Peyer's patch (tissue), 4 donors: ENCODE measurements around the gene NDUFS5. TPM values are rescaled to one million over a fixed set of nuclear protein-coding genes. Genes with fewer than 3 reads are reported as not detected.
"Not testable (repeated sequence)": the region's sequence is repeated elsewhere in the genome, so short reads cannot be mapped to it uniquely, and the experiment has no call there.

Experiments used
- DNase-seq, 3 donors: peaks; one replicate each; pipeline ENCODE4 v3.0.0-alpha.2; 2017 to 2019
- H3K27ac ChIP-seq, 4 donors: fragments of 200-600 bp; sonication (generic); one replicate each; pipeline ENCODE4 v1.5.1; 2016 to 2019
- H3K27me3 ChIP-seq, 2 donors: fragments of 200-600 bp; sonication (generic); one replicate each; pipeline ENCODE4 v1.5.1; 2019
- H3K36me3 ChIP-seq, 3 donors: fragments of 200-600 bp; sonication (generic); one replicate each; pipeline ENCODE4 v1.5.1; 2016 to 2019
- H3K4me1 ChIP-seq, 4 donors: fragments of 200-600 bp; sonication (generic); one replicate each; pipeline ENCODE4 v1.5.1; 2016 to 2019
- H3K4me3 ChIP-seq, 4 donors: fragments of 200-600 bp; sonication (generic); 1 replicate in 3 of 4; 2 replicates in 1 of 4; pipeline ENCODE4 v1.5.1; 2016 to 2019; ENCODE audit warnings: mild to moderate bottlenecking in 1 of 4
- H3K9me3 ChIP-seq, 4 donors: fragments of 200-600 bp; sonication (generic); one replicate each; pipeline ENCODE4 v1.5.1; 2016 to 2019; ENCODE audit warnings: mild to moderate bottlenecking in 1 of 4
- CTCF ChIP-seq, 6 experiments: fragments of 450-650 bp in 4 of 6; fragments of 200-600 bp in 2 of 6; sonication (generic) in 1 of 6; IDR thresholded peaks; one replicate each; pipeline ENCODE4 v1.5.1; 2017 to 2019; ENCODE audit warnings: antibody characterized with exemption in 6 of 6, mild to moderate bottlenecking in 3 of 6, moderate library complexity in 1 of 6
- POLR2A ChIP-seq, 2 donors: fragments of 450-650 bp; IDR thresholded peaks; one replicate each; pipeline ENCODE4 v1.5.1; 2017; ENCODE audit warnings: antibody characterized with exemption in 2 of 2, mild to moderate bottlenecking in 2 of 2, moderate library complexity in 2 of 2
- total RNA-seq, 4 donors: library from RNA; depleted of rRNA; stranded (reverse); fragments of >200 nt; gene quantifications; one replicate each; pipeline ENCODE4 v1.1.0, GENCODE V29; 2016

NDUFS5 gene
- total RNA-seq, 4 donors from 2014 or later = 192 to 562 (median 213) TPM

- no peak overlapping the region for H3K27ac ChIP-seq
- H3K4me3 ChIP-seq = no peak overlapping the region
- no peaks in the 10 kb centered on the region for H3K27me3 ChIP-seq
- no peaks in the 10 kb centered on the region for H3K4me1 ChIP-seq
- H3K9me3 ChIP-seq = no peaks in the 10 kb centered on the region
- DNase-seq = no peak
- TF ChIP-seq POLR2A (IDR thresholded peaks at IDR 0.05) (no peak), CTCF (IDR thresholded peaks at IDR 0.05) (no peak)
- H3K36me3 ChIP-seq = peaks cover 0 to 96% (median 0%) of the 10 kb centered on the region in 3 donors
Observed at GRCh38 chr1:39006287-39006686, 19.9 kb upstream of the NDUFS5 start.

- H3K4me3 ChIP-seq = no peak overlapping the region
- no peak overlapping the region for H3K27ac ChIP-seq
- no peak for DNase-seq
- H3K9me3 ChIP-seq = no peaks in the 10 kb centered on the region
- no peaks in the 10 kb centered on the region for H3K4me1 ChIP-seq
- TF ChIP-seq CTCF (IDR thresholded peaks at IDR 0.05) (no peak), POLR2A (IDR thresholded peaks at IDR 0.05) (no peak)
- peaks cover 0 to 94% (median 0%) of the 10 kb centered on the region in 3 donors for H3K36me3 ChIP-seq
- no peaks in the 10 kb centered on the region for H3K27me3 ChIP-seq
Observed at GRCh38 chr1:39006726-39007645, 19.2 kb upstream of the NDUFS5 start.

- not testable (repeated sequence) for DNase-seq, H3K9me3 ChIP-seq, H3K27me3 ChIP-seq, H3K27ac ChIP-seq, H3K4me3 ChIP-seq, H3K4me1 ChIP-seq
- H3K36me3 ChIP-seq = peaks cover 0 to 19% (median 0%) of the 10 kb centered on the region in 3 donors
Observed at GRCh38 chr1:39014956-39015355, 11.2 kb upstream of the NDUFS5 start.

- no peak for TF ChIP-seq CTCF (IDR thresholded peaks at IDR 0.05)
- TF ChIP-seq POLR2A (IDR thresholded peaks at IDR 0.05) = no peak
- Histone ChIP-seq H3K4me3 (no peak overlapping the region), H3K9me3 (no peaks in the 10 kb centered on the region), H3K27me3 (no peaks in the 10 kb centered on the region), H3K36me3 (peaks cover 0 to 6% (median 0%) of the 10 kb centered on the region in 3 donors), H3K4me1 (no peaks in the 10 kb centered on the region), H3K27ac (no peak overlapping the region)
- no peak for DNase-seq
Observed at GRCh38 chr1:39016604-39017171, 9.5 kb upstream of the NDUFS5 start.

- Histone ChIP-seq H3K4me3 (no peak overlapping the region), H3K36me3 (no peaks in the 10 kb centered on the region), H3K27me3 (no peaks in the 10 kb centered on the region), H3K9me3 (no peaks in the 10 kb centered on the region), H3K4me1 (no peaks in the 10 kb centered on the region), H3K27ac (no peak overlapping the region)
- TF ChIP-seq POLR2A (IDR thresholded peaks at IDR 0.05) (no peak), CTCF (IDR thresholded peaks at IDR 0.05) (no peak)
- no peak for DNase-seq
Observed at GRCh38 chr1:39017266-39017665, 8.9 kb upstream of the NDUFS5 start.

- not testable (repeated sequence) for H3K27ac ChIP-seq, H3K27me3 ChIP-seq, DNase-seq, H3K36me3 ChIP-seq, H3K9me3 ChIP-seq, H3K4me3 ChIP-seq, H3K4me1 ChIP-seq
Observed at GRCh38 chr1:39020494-39020893, 5.7 kb upstream of the NDUFS5 start.
